ENCODE data around the gene NTN1.

Gene NTN1

DNA sequence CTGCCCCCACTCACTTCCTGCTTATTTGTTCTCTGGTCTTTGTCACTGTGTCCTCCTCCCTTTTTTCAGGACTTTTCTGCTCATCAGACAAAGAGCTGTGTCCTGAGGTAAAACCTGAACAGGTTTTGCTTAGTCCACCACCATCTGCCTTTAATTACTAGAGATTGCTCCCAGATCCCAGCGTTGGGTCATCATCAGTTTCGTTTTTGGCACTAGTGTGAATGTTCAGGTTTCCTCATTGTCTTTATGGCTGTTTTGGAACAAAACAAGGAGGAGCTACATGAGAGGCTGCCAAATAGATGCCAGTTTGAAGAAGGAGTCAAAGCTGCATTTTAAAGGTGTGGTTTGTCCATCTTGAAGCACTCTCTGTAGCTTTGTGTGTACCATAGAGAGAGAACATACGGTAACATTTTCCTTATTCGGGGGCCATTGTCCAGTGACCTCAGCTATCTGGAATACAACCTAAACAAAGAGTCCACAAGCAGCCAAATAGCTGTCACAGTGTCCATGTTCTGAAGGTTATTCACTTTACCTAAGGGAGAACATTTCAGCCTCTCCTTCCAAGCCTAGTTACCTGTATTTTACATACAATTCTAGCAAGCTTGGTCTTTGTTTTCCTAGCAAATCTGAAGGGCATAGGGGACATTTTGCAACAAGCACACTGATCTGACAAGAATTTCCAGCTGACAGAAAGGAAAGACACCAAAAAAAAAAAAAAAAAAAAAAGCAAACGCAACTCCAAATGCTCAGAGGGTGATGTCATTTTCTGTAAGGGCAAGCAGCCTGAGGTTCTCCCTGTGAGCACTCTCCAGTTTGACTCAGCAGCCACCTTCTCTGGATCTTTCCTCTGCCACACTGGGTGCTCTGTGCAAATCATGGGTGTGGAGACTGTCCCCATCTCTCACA lies 196.1 kb downstream of the NTN1 start:
- H3K9ac ChIP-seq (ENCODE audit: low read length in 5 of 5): no peak overlapping the region
- H3K36me3 ChIP-seq (ENCODE audit: control insufficient read depth in 5 of 5, insufficient read depth in 5 of 5, low read length in 5 of 5): no peaks in the 10 kb centered on the region
- peaks cover 4 to 12% (median 5%) of the 10 kb centered on the region in 5 donors for H3K9me3 ChIP-seq (ENCODE audit: control insufficient read depth in 5 of 5, low read length in 5 of 5)
- H3K27ac ChIP-seq (ENCODE audit: low read depth, low read length): no peak overlapping the region
- H3K4me1 ChIP-seq (ENCODE audit: control insufficient read depth in 5 of 5, insufficient read depth in 5 of 5, low read length in 5 of 5): peaks cover 3 to 13% (median 7%) of the 10 kb centered on the region in 5 donors
- no peak overlapping the region for H3K4me3 ChIP-seq (ENCODE audit: low read depth in 1 of 5, low read length in 5 of 5)
- peaks cover 0 to 3% (median 0%) of the 10 kb centered on the region in 5 donors for H3K27me3 ChIP-seq (ENCODE audit: control insufficient read depth in 5 of 5, insufficient read depth in 4 of 5, low read length in 5 of 5)

DNA sequence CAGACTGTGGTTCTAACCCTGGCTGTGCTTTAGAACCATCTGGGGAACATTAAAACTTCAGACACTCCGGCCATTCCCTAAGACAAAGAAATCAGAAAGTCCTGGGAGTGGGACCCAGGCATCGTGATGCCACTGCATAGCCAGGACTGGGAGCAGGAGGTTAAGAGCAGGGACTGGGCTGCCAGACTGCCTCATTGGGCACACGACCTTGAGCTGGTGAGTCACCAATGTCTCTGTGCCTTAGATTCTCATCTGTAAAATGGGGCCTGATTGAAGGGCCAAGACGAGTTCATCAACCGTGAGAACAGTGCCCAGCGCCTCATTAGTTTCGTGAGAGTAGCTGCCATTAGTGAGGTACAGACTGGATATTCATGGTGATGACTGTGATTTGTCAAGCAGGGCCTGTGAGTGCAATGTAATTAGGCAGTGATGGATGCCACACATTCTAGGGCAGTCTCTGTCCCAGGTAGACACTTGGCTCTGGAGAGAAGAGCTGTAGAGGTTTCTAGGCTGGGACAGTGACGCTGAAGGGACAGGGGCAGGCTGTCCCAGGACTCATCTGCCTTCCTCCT lies 196.8 kb downstream of the NTN1 start:
- no peaks in the 10 kb centered on the region for H3K36me3 ChIP-seq (ENCODE audit: control insufficient read depth in 5 of 5, insufficient read depth in 5 of 5, low read length in 5 of 5)
- no peak overlapping the region for H3K27ac ChIP-seq (ENCODE audit: low read depth, low read length)
- no peak overlapping the region for H3K4me3 ChIP-seq (ENCODE audit: low read depth in 1 of 5, low read length in 5 of 5)
- H3K27me3 ChIP-seq (ENCODE audit: control insufficient read depth in 5 of 5, insufficient read depth in 4 of 5, low read length in 5 of 5): peaks cover 0 to 3% (median 0%) of the 10 kb centered on the region in 5 donors
- H3K9ac ChIP-seq (ENCODE audit: low read length in 5 of 5): no peak overlapping the region
- H3K4me1 ChIP-seq (ENCODE audit: control insufficient read depth in 5 of 5, insufficient read depth in 5 of 5, low read length in 5 of 5): peaks cover 3 to 13% (median 7%) of the 10 kb centered on the region in 5 donors
- H3K9me3 ChIP-seq (ENCODE audit: control insufficient read depth in 5 of 5, low read length in 5 of 5): peaks cover 4 to 12% (median 5%) of the 10 kb centered on the region in 5 donors

DNA sequence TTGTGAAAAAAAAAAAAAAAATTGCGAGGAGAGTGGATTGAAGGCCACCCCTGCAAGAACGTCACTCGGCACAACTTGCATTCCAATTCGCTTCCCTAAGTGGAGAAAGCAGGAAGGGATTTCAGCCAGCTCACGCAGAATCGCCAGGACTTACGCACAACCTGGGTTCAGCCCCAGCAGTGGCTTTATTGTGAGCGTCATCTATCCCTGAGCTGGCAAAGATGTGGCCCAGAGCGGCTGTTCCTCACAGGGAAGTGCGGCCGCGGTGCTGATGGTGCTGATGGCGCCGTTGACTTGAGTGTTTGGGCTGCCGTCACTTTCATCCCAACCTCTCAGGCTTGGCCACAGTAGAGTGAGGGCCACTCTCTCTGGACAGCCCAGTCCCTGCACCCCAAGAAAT lies 197.6 kb downstream of the NTN1 start:
- Histone ChIP-seq H3K27me3 (ENCODE audit: control insufficient read depth in 5 of 5, insufficient read depth in 4 of 5, low read length in 5 of 5) (peaks cover 0 to 3% (median 0%) of the 10 kb centered on the region in 5 donors), H3K4me3 (ENCODE audit: low read depth in 1 of 5, low read length in 5 of 5) (no peak overlapping the region), H3K36me3 (ENCODE audit: control insufficient read depth in 5 of 5, insufficient read depth in 5 of 5, low read length in 5 of 5) (no peaks in the 10 kb centered on the region), H3K27ac (ENCODE audit: low read depth, low read length) (no peak overlapping the region), H3K9me3 (ENCODE audit: control insufficient read depth in 5 of 5, low read length in 5 of 5) (peaks cover 4 to 12% (median 5%) of the 10 kb centered on the region in 5 donors), H3K9ac (ENCODE audit: low read length in 5 of 5) (no peak overlapping the region), H3K4me1 (ENCODE audit: control insufficient read depth in 5 of 5, insufficient read depth in 5 of 5, low read length in 5 of 5) (peaks cover 3 to 13% (median 7%) of the 10 kb centered on the region in 5 donors)

DNA sequence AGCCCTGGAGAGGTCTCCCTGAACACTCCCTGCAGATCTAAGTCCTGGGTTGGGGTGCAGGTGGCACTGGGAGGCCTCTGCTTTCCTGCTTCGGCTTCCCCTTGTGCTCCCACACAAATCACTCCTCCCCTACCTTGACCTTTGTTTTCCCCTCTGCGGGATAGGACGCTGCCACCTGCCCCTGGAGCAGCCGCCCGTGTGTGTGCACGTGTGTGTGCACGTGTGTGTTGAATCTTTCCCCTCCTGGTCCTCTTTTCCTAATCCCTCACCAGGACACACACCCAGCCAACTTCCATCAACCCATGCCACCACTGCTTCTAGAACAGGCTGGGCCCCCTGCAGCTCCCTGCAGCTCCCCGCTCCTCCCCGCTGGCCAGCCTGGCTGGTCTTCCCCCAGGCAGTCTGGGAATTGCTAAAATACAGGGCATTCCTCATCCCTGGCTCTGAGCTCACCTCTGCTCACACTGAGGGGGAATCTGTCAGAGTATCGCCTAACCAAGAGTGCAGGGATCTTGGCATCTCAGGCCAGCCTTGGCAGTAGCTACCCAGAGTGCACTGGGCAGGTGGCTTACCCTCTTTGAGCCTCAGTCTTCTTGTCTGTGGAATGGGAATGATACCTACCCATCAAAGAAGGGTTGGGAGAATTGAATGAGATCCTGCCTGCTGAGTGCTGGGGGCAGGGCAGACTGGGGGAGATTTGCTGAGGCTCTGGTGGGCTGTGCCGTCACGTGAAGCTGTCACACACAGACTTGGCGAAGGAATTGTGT lies 198.5 kb downstream of the NTN1 start:
- H3K4me1 ChIP-seq (ENCODE audit: control insufficient read depth in 5 of 5, insufficient read depth in 5 of 5, low read length in 5 of 5): peaks cover 3 to 13% (median 7%) of the 10 kb centered on the region in 5 donors
- H3K9me3 ChIP-seq (ENCODE audit: control insufficient read depth in 5 of 5, low read length in 5 of 5): peaks cover 4 to 12% (median 5%) of the 10 kb centered on the region in 5 donors
- no peak overlapping the region for H3K27ac ChIP-seq (ENCODE audit: low read depth, low read length)
- peaks cover 0 to 3% (median 0%) of the 10 kb centered on the region in 5 donors for H3K27me3 ChIP-seq (ENCODE audit: control insufficient read depth in 5 of 5, insufficient read depth in 4 of 5, low read length in 5 of 5)
- no peak overlapping the region for H3K4me3 ChIP-seq (ENCODE audit: low read depth in 1 of 5, low read length in 5 of 5)
- no peak overlapping the region for H3K9ac ChIP-seq (ENCODE audit: low read length in 5 of 5)
- no peaks in the 10 kb centered on the region for H3K36me3 ChIP-seq (ENCODE audit: control insufficient read depth in 5 of 5, insufficient read depth in 5 of 5, low read length in 5 of 5)

DNA sequence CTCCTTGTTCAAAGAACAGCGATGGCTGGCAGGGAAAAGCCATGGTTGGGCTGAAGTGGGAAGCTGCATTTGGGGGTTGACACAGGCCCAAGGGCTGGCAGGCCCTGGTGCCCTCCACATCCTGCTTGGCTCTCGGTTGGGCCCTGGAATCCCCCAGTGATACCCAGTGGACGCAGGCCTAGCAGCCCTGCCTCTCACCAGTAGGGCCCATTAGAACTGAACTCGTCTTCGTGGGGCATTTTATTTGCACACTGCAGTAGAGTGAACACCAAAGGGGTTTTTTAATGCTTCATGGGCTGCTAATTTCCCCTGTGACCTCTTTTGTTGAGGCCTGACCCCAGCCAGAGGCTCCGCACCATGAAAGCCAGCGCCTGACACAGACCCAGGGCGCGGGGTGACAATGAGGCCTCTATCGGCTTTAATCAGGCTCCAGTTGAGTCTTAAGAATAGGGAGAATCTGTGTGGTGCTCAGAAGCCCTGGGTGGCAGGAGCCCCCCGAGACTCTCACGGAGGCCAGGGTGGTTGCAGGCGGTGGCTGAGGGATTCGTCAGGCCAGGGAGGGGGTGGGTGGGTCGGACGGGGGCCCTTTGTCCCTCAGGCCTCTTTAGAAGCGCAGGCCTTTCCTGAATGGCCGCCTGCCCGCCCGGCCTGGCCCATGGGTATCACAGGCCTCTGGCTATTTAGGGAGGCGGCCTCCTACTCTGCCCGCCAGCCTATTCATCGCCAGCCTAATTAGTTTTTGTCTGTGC lies 199.3 kb downstream of the NTN1 start:
- Histone ChIP-seq H3K9me3 (ENCODE audit: control insufficient read depth in 5 of 5, low read length in 5 of 5) (peaks cover 2 to 7% (median 5%) of the 10 kb centered on the region in 5 donors), H3K4me3 (ENCODE audit: low read depth in 1 of 5, low read length in 5 of 5) (no peak overlapping the region), H3K27ac (ENCODE audit: low read depth, low read length) (no peak overlapping the region), H3K4me1 (ENCODE audit: control insufficient read depth in 5 of 5, insufficient read depth in 5 of 5, low read length in 5 of 5) (peaks cover 3 to 13% (median 7%) of the 10 kb centered on the region in 5 donors), H3K27me3 (ENCODE audit: control insufficient read depth in 5 of 5, insufficient read depth in 4 of 5, low read length in 5 of 5) (peaks cover 0 to 3% (median 0%) of the 10 kb centered on the region in 5 donors), H3K9ac (ENCODE audit: low read length in 5 of 5) (no peak overlapping the region), H3K36me3 (ENCODE audit: control insufficient read depth in 5 of 5, insufficient read depth in 5 of 5, low read length in 5 of 5) (no peaks in the 10 kb centered on the region)

DNA sequence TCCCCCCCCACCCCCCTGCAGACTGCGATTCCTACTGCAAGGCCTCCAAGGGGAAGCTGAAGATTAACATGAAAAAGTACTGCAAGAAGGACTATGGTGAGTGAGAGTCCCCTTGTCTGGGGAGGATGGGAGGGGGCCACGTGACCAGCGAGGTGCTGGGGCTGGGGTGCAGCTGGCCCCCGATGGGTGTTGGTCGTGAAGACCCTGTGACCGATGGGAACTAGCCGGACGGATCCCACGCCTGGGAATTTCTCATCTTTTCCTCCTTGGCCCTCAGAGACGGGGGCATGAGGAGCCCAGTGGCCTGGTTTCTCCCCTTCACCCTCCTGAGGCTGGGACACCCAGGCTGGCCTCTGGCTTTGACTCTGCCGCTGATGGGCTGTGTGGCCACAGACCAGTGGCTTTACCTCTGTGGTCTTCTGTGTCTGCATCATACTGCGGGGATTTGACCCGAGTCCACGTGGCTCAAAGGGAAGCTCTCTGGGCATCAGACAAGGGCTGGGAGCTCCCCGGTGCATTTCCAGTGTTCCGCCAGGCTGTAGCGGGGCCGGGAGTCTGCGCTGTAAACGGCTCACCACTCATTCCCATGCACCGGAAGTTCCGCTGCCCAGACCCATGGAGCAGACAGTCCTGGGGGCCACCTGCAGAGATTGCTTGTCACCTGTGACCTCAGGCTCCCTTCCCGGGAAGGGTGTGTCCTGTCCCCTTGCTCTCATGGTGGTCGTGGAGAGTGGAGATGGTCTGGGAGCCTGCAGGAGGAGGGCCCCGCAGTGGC lies 200.0 kb downstream of the NTN1 start:
- H3K27ac ChIP-seq (ENCODE audit: low read depth, low read length): no peak overlapping the region
- peaks cover 3 to 13% (median 7%) of the 10 kb centered on the region in 5 donors for H3K4me1 ChIP-seq (ENCODE audit: control insufficient read depth in 5 of 5, insufficient read depth in 5 of 5, low read length in 5 of 5)
- peaks cover 0 to 2% (median 0%) of the 10 kb centered on the region in 5 donors for H3K9me3 ChIP-seq (ENCODE audit: control insufficient read depth in 5 of 5, low read length in 5 of 5)
- H3K4me3 ChIP-seq (ENCODE audit: low read depth in 1 of 5, low read length in 5 of 5): no peak overlapping the region
- H3K36me3 ChIP-seq (ENCODE audit: control insufficient read depth in 5 of 5, insufficient read depth in 5 of 5, low read length in 5 of 5): no peaks in the 10 kb centered on the region
- H3K27me3 ChIP-seq (ENCODE audit: control insufficient read depth in 5 of 5, insufficient read depth in 4 of 5, low read length in 5 of 5): peaks cover 0 to 3% (median 0%) of the 10 kb centered on the region in 5 donors
- H3K9ac ChIP-seq (ENCODE audit: low read length in 5 of 5): no peak overlapping the region

DNA sequence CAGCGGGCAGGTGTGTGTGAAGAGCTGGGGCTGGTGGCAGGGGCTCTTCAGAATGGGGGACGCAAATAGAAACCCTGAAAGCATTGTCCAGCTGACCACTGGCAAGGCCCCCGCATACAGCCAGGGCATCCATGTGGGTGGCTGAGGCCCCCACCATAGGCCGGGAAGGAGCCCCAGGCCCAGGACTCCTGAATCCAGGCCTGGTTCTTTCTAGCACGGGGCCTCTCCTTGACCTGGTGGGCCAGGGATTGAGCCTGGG lies 200.5 kb downstream of the NTN1 start:
- no peaks in the 10 kb centered on the region for H3K9me3 ChIP-seq (ENCODE audit: control insufficient read depth in 5 of 5, low read length in 5 of 5)
- H3K4me3 ChIP-seq (ENCODE audit: low read depth in 1 of 5, low read length in 5 of 5): no peak overlapping the region
- peaks cover 0 to 7% (median 0%) of the 10 kb centered on the region in 5 donors for H3K27me3 ChIP-seq (ENCODE audit: control insufficient read depth in 5 of 5, insufficient read depth in 4 of 5, low read length in 5 of 5)
- no peak overlapping the region for H3K27ac ChIP-seq (ENCODE audit: low read depth, low read length)
- H3K36me3 ChIP-seq (ENCODE audit: control insufficient read depth in 5 of 5, insufficient read depth in 5 of 5, low read length in 5 of 5): no peaks in the 10 kb centered on the region
- no peak overlapping the region for H3K9ac ChIP-seq (ENCODE audit: low read length in 5 of 5)
- peaks cover 3 to 12% (median 7%) of the 10 kb centered on the region in 5 donors for H3K4me1 ChIP-seq (ENCODE audit: control insufficient read depth in 5 of 5, insufficient read depth in 5 of 5, low read length in 5 of 5)

DNA sequence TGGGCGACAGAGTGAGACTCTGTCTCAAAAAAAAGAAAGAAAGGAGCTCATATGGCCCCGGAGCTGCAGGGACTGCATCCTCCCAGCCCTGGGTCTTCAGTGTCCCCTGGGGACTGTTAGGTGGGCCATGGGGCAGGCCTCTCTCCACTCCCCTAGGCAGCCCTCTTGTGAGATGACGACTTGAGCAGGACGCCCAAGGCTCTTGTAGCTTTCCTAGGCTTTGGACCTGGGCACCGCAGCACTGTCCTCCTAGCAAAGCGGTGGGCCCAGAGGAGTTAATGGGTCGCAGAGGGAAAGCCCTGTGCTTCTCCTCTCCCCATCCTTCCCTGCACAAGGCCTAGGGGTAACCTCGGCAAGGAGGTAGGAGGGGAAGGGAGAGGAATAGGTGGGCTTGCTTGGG lies 202.2 kb downstream of the NTN1 start:
- Histone ChIP-seq H3K27me3 (ENCODE audit: control insufficient read depth in 5 of 5, insufficient read depth in 4 of 5, low read length in 5 of 5) (peaks cover 0 to 19% (median 0%) of the 10 kb centered on the region in 5 donors), H3K9ac (ENCODE audit: low read length in 5 of 5) (no peak overlapping the region), H3K36me3 (ENCODE audit: control insufficient read depth in 5 of 5, insufficient read depth in 5 of 5, low read length in 5 of 5) (no peaks in the 10 kb centered on the region), H3K4me3 (ENCODE audit: low read depth in 1 of 5, low read length in 5 of 5) (no peak overlapping the region), H3K9me3 (ENCODE audit: control insufficient read depth in 5 of 5, low read length in 5 of 5) (no peaks in the 10 kb centered on the region), H3K4me1 (ENCODE audit: control insufficient read depth in 5 of 5, insufficient read depth in 5 of 5, low read length in 5 of 5) (no peaks in the 10 kb centered on the region), H3K27ac (ENCODE audit: low read depth, low read length) (no peak overlapping the region)

DNA sequence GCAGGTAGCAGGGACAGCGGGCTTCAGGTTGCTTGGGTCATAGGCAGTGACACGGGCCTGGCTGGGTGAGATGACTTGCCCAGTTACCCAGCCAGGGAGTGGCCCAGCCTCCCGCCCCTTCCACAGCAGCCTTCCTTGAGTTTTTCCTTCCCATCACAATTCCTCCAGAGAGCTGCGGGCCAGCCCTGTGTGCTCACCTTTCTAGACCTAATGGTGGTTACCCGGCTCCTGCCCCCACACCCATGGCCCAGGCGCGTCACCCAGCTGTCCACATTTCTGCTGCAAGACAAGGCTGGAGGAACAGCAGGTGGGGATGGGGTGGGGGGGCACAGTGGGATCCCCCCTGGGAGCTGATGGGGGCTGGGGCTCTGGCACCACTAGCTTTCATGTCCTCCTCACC lies 203.2 kb downstream of the NTN1 start:
- Histone ChIP-seq H3K27ac (ENCODE audit: low read depth, low read length) (no peak overlapping the region), H3K36me3 (ENCODE audit: control insufficient read depth in 5 of 5, insufficient read depth in 5 of 5, low read length in 5 of 5) (no peaks in the 10 kb centered on the region), H3K9me3 (ENCODE audit: control insufficient read depth in 5 of 5, low read length in 5 of 5) (no peaks in the 10 kb centered on the region), H3K9ac (ENCODE audit: low read length in 5 of 5) (no peak overlapping the region), H3K4me1 (ENCODE audit: control insufficient read depth in 5 of 5, insufficient read depth in 5 of 5, low read length in 5 of 5) (no peaks in the 10 kb centered on the region), H3K27me3 (ENCODE audit: control insufficient read depth in 5 of 5, insufficient read depth in 4 of 5, low read length in 5 of 5) (peaks cover 0 to 23% (median 0%) of the 10 kb centered on the region in 5 donors), H3K4me3 (ENCODE audit: low read depth in 1 of 5, low read length in 5 of 5) (no peak overlapping the region)

All from subcutaneous abdominal adipose tissue (tissue), 5 donors.